GM12878 (cell line): ENCODE measurements around the gene SCAP. TPM values are rescaled to one million over a fixed set of nuclear protein-coding genes. Genes with fewer than 3 reads are reported as not detected.

Experiments
- BACH1 ChIP-seq: fragments of 450-650 bp; IDR thresholded peaks from 2 replicates; pipeline ENCODE4 v1.6.1; 2017; ENCODE audit warnings: mild to moderate bottlenecking, borderline replicate concordance
- BHLHE40 ChIP-seq, 2 experiments: fragments of 450-650 bp in 1 of 2; IDR thresholded peaks; 2 replicates each; pipeline ENCODE4 v1.6.1; 2011 to 2017; ENCODE audit warnings: low read depth in 2 of 2, borderline replicate concordance in 1 of 2, improper control_type of control experiment in 1 of 2, low read length in 1 of 2, mild to moderate bottlenecking in 1 of 2
- CREM ChIP-seq: IDR thresholded peaks from 2 replicates; pipeline ENCODE4 v1.6.1; 2014; ENCODE audit warnings: antibody characterized with exemption, low read depth
- E2F4 ChIP-seq: IDR thresholded peaks from 2 replicates; pipeline ENCODE4 v1.6.1; 2012; ENCODE audit warnings: low read depth, low read length, improper control_type of control experiment
- EZH2 ChIP-seq: IDR thresholded peaks from 2 replicates; pipeline ENCODE4 v1.6.1; 2012; ENCODE audit warnings: low read depth, mild to moderate bottlenecking, control low read depth, inconsistent platforms, low read length, borderline replicate concordance; ENCODE audit not compliant: control insufficient read depth
- IRF4 ChIP-seq: IDR thresholded peaks from 2 replicates; pipeline ENCODE4 v1.6.1; 2011; ENCODE audit warnings: low read depth, low read length
- KLF5 ChIP-seq: fragments of 450-650 bp; IDR thresholded peaks from 2 replicates; pipeline ENCODE4 v1.6.1; 2014; ENCODE audit warnings: mild to moderate bottlenecking; ENCODE audit not compliant: partially characterized antibody
- MEF2A ChIP-seq: IDR thresholded peaks from 2 replicates; pipeline ENCODE4 v1.6.1; 2011; ENCODE audit warnings: low read depth, mild to moderate bottlenecking, low read length, moderate library complexity; ENCODE audit not compliant: insufficient read depth
- MYC ChIP-seq: IDR thresholded peaks from 2 replicates; pipeline ENCODE4 v1.6.1; 2011; ENCODE audit warnings: mild to moderate bottlenecking, low read length, moderate library complexity, inconsistent platforms; ENCODE audit not compliant: insufficient read depth, insufficient replicate concordance, insufficient read length, severe bottlenecking
- NKRF ChIP-seq: fragments of 450-650 bp; conservative IDR thresholded peaks from 2 replicates; pipeline ENCODE4 v1.6.1; 2017; ENCODE audit warnings: mild to moderate bottlenecking, moderate library complexity
- NR2C1 ChIP-seq: fragments of 450-650 bp; IDR thresholded peaks from 2 replicates; pipeline ENCODE4 v1.6.1; 2017; ENCODE audit warnings: antibody characterized with exemption, mild to moderate bottlenecking, moderate library complexity
- PML ChIP-seq: IDR thresholded peaks from 2 replicates; pipeline ENCODE4 v1.6.1; 2012; ENCODE audit warnings: low read length, inconsistent platforms
- POLR2AphosphoS5 ChIP-seq: IDR thresholded peaks from 2 replicates; pipeline ENCODE4 v1.6.1; 2011; ENCODE audit warnings: mild to moderate bottlenecking, low read length, inconsistent platforms
- RB1 ChIP-seq: fragments of 450-650 bp; formaldehyde crosslinking; IDR thresholded peaks from 2 replicates; pipeline ENCODE4 v1.6.1; 2017; ENCODE audit warnings: mild to moderate bottlenecking, borderline replicate concordance
- RBBP5 ChIP-seq: fragments of 200-600 bp; sonication (generic); conservative IDR thresholded peaks from 2 replicates; pipeline ENCODE4 v1.6.1; 2016
- RCOR1 ChIP-seq: conservative IDR thresholded peaks from 2 replicates; pipeline ENCODE4 v1.6.1; 2012; ENCODE audit warnings: low read depth, low read length, improper control_type of control experiment
- RELA ChIP-seq: fragments of 450-650 bp; IDR thresholded peaks from 2 replicates; pipeline ENCODE4 v1.8.0; 2014; ENCODE audit warnings: borderline replicate concordance; ENCODE audit not compliant: partially characterized antibody
- RELB ChIP-seq: fragments of 450-650 bp; IDR thresholded peaks from 2 replicates; pipeline ENCODE4 v1.6.1; 2017; ENCODE audit warnings: low read depth, mild to moderate bottlenecking, moderate library complexity
- SMAD5 ChIP-seq: IDR thresholded peaks from 2 replicates; pipeline ENCODE4 v1.6.1; 2016; ENCODE audit warnings: antibody characterized with exemption, low read depth
- SMARCA5 ChIP-seq: fragments of 450-650 bp; IDR thresholded peaks from 2 replicates; pipeline ENCODE4 v1.6.1; 2017; ENCODE audit warnings: mild to moderate bottlenecking
- SP1 ChIP-seq: IDR thresholded peaks from one replicate; pipeline ENCODE4 v1.6.1; 2011; ENCODE audit warnings: low read depth, low read length
- SUPT20H ChIP-seq: IDR thresholded peaks from 2 replicates; pipeline ENCODE4 v1.6.1; 2011; ENCODE audit warnings: low read depth, mild to moderate bottlenecking, low read length, moderate library complexity, borderline replicate concordance; ENCODE audit not compliant: control insufficient read depth
- USF2 ChIP-seq: IDR thresholded peaks from 2 replicates; pipeline ENCODE4 v1.6.1; 2011; ENCODE audit warnings: low read depth, low read length, improper control_type of control experiment, borderline replicate concordance
- YBX1 ChIP-seq: fragments of 450-650 bp; IDR thresholded peaks from 2 replicates; pipeline ENCODE4 v1.6.1; 2016; ENCODE audit warnings: antibody characterized with exemption
- ZNF207 ChIP-seq: fragments of 450-650 bp; IDR thresholded peaks from 2 replicates; pipeline ENCODE4 v1.6.1; 2014; ENCODE audit warnings: antibody characterized with exemption, mild to moderate bottlenecking, borderline replicate concordance
- ZNF24 ChIP-seq: fragments of 450-650 bp; IDR thresholded peaks from 2 replicates; pipeline ENCODE4 v1.6.1; 2017; ENCODE audit warnings: antibody characterized with exemption, mild to moderate bottlenecking
- polyA plus RNA-seq, 11 experiments: library from polyadenylated mRNA; depleted of rRNA in 4 of 11; unstranded in 6 of 11; stranded (reverse) in 5 of 11; fragments of >200 nt; fragmentation: Nextera tagmentation in 4 of 11; fragmentation: Illumina TruSeq in 1 of 11; extraction: Ambion mirVana in 4 of 11; extraction: Trizol in 1 of 11; gene quantifications; 1 replicate in 1 of 11; 2 replicates in 10 of 11; pipeline versions ENCODE4 v1.2.1 to v1.2.3, GENCODE V29; 2011 to 2016; ENCODE audit warnings: inconsistent platforms in 2 of 11, missing spikeins in 2 of 11, low read depth in 1 of 11
- total RNA-seq, 4 experiments: library from RNA; depleted of rRNA in 3 of 4; stranded (reverse); fragments of >200 nt in 3 of 4; fragmentation: Illumina TruSeq in 1 of 4; extraction: Trizol in 1 of 4; gene quantifications; 2 replicates each; pipeline versions ENCODE4 v1.2.1 to v1.2.3, GENCODE V29; 2013 to 2021

Gene SCAP
- total and polyA plus RNA-seq, 10 of the 15 experiments (the other 5 are each of a cell fraction or from before 2014, with no cell fraction given), result 1.5 to 64.1 (median 27.9) TPM

- TF ChIP-seq USF2, result peak; percentile 80
- no peak for TF ChIP-seq EZH2
- TF ChIP-seq RBBP5, result no peak
- 0 out of 2 replicates have a peak, but pooled peaks have one; percentile 21 for TF ChIP-seq RELB
- TF ChIP-seq E2F4, result peak; percentile 22; the same call in 1 of the 2 replicates
- TF ChIP-seq SMAD5, result peak; percentile 55; the same call in 1 of the 2 replicates
- TF ChIP-seq IRF4, result no peak
- no peak for TF ChIP-seq ZNF24
- TF ChIP-seq ZNF207, result peak; percentile 54; the same call in 1 of the 2 replicates
- TF ChIP-seq SUPT20H, result no peak
- TF ChIP-seq NR2C1, result peak; percentile 61
- TF ChIP-seq RCOR1, result 0 out of 2 replicates have a peak, but pooled peaks have one; percentile 28
- peak; percentile 91 for TF ChIP-seq CREM
- TF ChIP-seq NKRF, result peak; percentile 95
- peak; percentile 52 for TF ChIP-seq BACH1
- TF ChIP-seq RB1, result peak; percentile 20; the same call in 1 of the 2 replicates
- 0 out of 2 replicates have a peak, but pooled peaks have one; percentile 8 for TF ChIP-seq MEF2A
- peak; percentile 89; the same call in 1 of the 2 replicates for TF ChIP-seq SMARCA5
- TF ChIP-seq BHLHE40 (IDR thresholded peaks at IDR 0.05; ENCODE audit: borderline replicate concordance in 1 of 2, low read depth in 2 of 2, low read length in 1 of 2), result peak; percentile 93 to 98
- peak; percentile 80 for TF ChIP-seq PML
- TF ChIP-seq MYC, result peak; percentile 61
- TF ChIP-seq POLR2AphosphoS5, result peak; percentile 88
- TF ChIP-seq RELA, result no peak
- no peak for TF ChIP-seq YBX1
- TF ChIP-seq KLF5, result peak; percentile 28
- peak; percentile 11 for TF ChIP-seq SP1
These were observed 95.0 kb downstream of the SCAP start, which contains the start of gene PTPN23 (continued) for GRCh38 chr3:47380601-47381316.
